Stimulated activated CD8-positive, alpha-beta memory T cell treated with anti-CD3 and anti-CD28 coated beads, Interleukin-7, amount 100 ng/mL, for 1 hour (primary cell): ENCODE data around the gene MATK.
A peak's percentile ranks its signal among the peaks of the same experiment; 100 is the strongest.
"Not testable (repeated sequence)": the region's sequence is repeated elsewhere in the genome, so short reads cannot be mapped to it uniquely, and the experiment has no call there.

Experiments
- DNase-seq, 2 donors: peaks; one replicate each; pipeline ENCODE4 v3.0.0-alpha.2; 2020; ENCODE audit warnings: low read depth in 2 of 2

The MATK gene

GRCh38 chr19:3816566-3817218, 30.5 kb upstream of the MATK start:
- no peak for DNase-seq

DNA sequence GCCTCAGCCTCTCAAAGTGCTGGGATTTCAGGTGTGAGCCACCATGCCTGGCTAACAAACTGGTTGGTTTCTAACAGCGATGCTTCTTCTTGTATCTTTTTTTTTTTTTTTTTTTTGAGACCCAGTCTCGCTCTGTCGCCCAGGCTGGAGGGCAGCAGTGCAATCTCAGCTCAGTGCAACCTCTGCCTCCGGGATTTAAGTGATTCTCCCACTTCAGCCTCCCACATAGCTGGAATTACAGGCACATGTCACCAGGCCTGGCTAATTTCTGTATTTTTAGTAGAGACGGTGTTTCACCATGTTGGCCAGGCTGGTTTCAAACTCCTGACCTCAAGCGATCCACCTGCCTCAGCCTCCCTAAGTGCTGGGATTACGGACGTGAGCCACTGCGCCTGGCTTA, 30.0 kb upstream of the MATK start:
- not testable (repeated sequence) for DNase-seq

DNA sequence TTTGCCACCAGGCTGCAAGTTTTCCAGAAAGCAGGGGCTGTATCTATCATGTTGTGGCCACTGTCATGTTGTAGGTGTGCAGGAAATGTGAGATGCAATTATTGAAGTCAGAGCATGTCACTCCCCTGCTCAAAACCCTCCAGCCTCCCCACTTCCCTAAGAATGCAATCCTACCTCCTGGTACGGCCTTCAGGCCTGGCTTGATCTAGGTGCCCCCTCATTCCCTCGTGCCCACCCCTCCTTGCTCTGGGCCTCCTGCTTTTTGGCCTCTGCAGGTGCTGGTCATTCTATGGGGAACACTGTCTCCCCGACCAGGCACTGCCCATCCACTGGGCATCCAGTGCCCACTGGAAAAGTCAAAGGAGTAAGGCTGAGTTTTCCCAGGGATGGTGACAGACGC, 28.5 kb upstream of the MATK start:
- DNase-seq = no peak

DNA sequence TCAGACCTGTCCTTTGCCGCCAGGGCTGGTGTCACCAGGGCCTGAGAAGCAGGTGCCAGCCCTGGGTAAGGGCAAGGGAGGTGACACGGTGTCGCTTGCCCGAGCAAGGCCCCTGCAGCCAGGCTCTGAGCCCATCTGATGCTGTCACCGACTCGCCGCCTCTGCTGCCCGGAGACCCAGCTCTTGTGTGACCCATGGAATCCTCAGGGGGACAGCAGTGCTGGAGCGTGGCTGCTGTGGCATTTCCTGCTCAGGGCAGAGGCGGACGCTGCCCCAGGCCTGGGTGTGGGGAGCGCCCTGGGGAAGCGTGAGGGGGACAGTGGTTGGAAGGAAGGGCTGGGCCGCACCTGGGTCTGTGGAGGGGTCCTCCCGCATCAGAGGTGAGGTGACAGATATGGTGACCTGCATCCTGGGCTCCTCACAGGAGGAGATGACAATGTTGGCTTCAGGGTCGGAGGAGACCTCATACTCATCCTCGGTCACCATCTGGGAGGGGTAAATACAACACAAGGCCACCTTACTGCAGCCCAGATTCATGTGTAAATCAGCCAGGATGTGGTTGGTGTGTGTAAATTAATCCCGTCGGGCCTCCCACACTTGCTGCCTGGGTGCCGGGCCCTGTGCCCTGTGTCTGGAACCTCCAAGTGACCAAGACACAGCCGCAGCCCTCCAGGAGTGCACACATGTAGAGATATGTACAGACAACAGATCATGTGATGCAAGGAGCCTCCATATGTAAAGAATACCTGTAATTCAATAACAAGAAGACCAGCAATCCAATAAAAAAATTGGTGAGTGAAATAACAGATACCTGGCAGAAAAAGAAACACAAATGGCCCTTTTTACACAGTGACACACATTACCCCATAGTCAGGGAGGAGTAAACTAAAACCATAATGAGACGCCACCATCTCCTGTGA, 27.6 kb upstream of the MATK start:
- no peak for DNase-seq

DNA sequence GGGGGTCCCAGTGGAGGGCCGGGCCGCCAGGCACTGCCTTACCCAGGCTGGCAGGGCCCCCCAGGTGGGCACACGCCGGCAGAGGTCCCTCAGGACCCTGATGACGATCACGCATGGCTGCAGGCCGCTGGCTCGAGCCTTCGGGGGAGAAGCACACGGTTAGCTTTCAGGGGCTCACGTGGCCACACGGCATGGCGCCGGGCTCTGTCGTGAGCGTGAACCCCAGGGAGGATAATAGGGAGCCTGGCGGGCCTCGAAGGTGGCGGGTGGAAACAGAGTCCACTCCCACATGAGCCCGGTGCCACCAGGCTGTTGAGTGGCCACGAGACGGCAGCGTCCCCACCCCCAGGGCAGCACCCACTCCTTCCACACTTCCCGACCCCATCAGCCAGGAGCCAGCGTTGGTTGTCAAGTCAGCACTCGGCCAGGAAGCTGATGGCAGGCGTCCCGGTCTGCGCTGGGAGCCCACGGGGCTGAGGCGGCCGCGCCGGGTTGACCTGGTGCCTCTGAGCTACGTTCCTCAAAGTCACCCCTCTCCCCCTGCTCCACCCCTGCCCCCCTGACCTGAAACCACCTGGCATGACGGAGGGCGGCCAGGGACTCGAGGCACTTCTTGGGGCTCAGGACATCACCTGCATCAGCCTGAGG, 24.7 kb upstream of the MATK start:
- DNase-seq = no peak

DNA sequence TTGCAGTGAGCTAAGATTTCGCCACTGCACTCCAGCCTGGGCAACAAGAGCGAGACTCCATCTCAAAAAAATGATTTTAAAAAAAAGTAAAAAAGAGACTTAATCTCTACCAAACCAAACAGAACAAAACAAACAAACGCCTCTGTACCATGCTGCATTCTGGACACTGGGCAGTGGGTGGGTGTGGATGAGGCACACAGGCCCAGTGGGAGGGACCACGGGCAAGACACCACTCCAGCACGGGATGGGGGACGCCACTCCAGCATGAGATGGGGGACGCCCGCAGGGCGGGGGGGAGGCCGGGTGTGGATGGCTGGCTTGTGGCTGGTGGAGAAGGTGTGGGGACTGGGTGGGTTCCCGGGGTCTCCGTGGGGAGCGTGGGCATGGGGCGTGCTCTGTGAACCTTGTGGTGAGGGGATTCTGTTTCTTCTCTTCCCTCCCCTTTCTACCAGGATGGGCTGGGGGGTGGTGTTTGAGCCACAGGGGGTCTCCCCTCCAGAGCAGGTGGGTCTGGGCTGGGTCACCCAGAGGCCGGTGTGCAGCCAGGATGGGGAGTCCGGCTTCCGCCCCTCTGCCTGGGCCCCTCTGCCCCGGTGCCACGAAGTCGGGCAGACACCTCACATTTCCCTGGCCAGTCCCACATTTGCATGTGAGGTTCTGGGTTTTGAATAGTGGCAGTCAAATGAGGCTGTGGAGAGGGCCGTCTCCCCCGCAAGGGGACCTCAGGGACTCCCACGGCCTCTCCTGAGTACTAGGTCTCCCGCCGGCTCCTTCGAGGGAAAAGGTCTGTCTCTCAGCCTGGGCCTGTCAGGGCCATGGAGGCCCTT, 23.9 kb upstream of the MATK start:
- no peak for DNase-seq

DNA sequence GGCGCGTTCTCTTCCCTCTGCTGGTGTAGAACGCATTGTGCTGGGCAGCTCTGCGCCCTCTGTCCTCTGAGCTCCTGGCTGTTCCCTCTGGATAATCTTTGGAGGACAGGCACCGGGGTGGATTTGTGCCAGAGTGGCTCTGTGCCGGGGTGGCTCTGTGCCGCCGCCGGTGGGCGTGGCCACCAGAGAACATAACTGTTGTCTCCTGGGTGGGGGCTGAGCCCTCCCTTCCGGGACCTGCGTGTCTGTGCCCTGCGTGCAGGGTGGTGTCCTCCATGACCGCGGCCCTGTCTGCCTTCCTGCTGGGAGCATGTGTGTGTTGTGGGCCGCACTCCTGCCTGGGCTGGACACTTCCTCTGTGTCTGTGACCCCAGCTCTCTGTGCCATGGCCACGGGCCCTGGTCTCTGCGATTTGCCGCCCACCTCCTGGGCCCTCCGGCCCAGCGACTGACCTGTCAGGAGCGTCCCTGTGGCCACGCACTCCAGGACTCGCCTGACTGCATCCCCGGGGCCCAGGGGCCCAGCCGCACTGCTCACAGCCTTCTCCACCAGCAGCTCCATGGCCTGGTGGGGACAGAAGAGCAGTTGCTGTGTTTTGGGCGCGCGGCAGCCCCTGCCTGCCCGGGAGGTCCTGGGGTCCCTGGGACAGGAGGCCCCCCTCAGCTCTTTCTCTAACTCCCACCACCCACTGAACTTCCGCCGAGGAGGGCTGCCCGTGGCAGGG, 22.4 kb upstream of the MATK start:
- no peak for DNase-seq

GRCh38 chr19:3807574-3808354, 21.6 kb upstream of the MATK start:
- DNase-seq = no peak

DNA sequence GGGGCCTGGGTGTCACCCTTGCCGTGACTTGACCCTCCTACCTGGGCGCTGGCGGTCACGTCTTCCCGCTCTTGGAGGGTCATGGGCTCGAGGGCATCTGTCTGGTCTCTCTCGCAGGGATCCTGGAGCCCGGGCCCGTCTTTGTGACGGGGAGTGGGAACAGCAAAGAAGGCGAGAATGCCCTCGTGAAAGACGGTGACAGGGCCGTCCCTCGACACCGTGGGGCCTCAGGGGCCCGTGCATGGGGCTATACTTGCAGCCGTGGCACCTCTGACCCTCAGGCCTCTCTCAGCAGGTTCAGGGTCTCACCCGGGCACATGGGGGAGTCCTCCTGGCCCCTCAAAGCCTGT, 20.9 kb upstream of the MATK start:
- DNase-seq = no peak

DNA sequence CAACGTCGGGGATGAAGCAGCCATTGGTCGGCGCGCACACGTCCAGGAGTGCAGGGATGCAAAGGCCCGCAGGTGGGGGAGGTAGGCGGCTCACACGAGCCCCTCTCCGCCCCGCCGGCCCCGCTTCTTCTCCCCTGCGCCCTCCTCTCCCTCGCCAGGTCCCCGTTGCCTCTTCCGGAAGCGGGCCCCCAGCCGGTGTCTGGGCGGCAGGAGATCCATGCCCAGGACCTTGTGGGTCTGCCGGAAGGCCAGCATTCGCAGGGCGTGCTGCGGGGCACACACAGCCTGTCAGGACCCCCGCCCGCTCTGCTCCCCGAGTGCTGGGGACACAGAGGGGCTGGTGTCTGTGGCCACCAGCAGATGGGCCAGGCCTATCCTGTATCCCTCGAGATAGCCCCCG, 19.7 kb upstream of the MATK start:
- DNase-seq = no peak

- DNase-seq = no peak
Measured at GRCh38 chr19:3804429-3804828, 18.2 kb upstream of the MATK start.

DNA sequence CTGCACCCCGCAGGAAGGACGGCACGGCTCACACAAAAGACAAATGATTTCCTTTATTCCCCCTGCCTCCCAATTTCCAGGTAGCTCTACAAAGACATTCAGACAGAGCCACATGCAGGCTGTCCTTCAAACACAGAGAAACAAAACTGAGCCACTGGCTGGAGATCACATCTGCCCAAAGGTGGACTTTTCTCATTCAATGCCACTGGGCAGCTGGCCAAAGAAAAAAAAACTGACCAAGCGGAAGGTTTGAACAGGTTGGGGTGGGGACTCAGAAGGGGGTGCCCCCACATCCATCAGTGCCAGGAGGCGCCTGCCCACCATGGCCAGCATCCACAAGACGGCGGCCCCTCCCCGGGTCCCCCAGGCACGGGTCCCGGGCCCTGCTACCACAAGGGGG, 17.8 kb upstream of the MATK start:
- DNase-seq = no peak

- no peak for DNase-seq
Measured at GRCh38 chr19:3803114-3803888, 17.1 kb upstream of the MATK start.

DNA sequence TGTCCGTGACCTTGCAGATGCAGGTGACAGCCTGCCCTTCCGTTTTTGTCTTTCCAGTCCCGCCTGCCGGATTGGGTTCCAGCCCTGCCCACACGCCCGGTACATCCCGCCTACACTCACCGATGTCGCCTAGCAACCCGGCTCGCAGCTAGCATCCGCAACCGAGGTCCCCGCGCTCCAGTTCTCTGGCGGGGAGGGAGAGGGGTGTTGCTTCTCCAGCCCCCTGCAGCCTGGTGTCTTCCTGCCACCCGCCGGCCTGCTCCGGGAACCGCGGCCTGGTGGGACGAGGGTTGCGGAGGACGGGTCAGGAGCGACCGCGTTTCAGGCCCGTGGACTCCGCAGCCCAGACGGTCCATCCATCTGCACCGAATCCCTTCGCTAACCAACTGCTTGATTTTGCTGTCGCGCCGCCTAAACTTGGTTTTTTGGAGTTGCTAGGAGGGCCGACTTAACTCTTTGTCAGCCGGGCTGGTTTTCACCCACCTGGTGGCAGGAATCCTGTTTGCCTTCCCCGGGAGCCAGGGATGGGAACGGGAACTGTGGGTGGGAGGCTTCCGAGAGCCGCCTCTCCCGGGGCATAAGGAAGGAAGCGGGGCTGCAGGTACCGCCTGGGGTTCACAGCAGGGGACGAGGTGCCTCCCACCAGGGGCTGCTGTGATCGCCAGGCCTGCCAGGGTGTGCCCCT, 15.4 kb upstream of the MATK start:
- DNase-seq = peak in 1 of 2 donors; percentile 27

GRCh38 chr19:3800996-3801395, 14.8 kb upstream of the MATK start:
- DNase-seq = no peak

- DNase-seq = no peak
Measured at GRCh38 chr19:3798137-3798536, 12.0 kb upstream of the MATK start.

- no peak for DNase-seq
Measured at GRCh38 chr19:3796358-3796757, 10.2 kb upstream of the MATK start.

DNA sequence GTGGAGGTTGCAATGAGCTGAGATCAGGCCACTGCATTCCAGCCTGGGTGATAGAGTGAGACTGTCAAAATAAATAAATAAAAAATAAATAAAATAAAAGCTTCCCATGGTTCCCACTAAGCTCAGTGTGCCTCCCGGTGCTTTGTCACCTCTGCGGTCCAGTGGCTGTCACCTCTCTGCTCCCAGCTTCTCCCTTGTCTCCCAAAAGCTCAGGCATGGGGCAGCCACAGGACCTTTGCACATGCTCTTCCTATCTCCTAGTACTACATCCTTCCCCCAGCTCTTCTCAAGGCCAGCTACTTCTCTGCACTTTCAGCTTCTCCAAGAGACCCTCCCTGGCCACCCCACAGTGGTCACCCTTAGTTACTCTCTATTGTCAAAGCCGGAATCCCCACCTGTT, 7.6 kb upstream of the MATK start:
- DNase-seq = no peak

DNA sequence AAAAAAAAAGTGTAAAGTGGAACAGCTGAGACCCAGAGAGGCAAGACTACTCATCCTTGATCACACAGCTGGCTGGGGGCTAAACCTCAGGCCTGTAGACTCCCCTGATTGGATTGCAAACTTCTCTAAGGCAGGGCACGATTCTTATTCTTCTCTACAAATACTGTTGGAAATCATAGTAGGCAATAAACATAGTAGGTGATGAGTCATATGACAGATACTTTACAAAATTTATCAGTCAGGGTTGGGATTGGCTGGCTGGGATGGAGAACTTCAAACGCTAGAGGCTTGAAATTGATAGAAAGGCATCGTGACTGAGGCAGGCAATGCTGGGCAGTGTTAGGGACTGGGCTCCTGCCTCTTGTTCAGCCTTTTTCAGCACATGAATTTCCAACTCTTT, 5.9 kb upstream of the MATK start:
- DNase-seq = no peak
